DMS 273 treated with DMSO at 0.1 percent for 48 hours (cell line): ENCODE results near the gene RAPSN.

Experiments used
- DNase-seq: peaks from one replicate; lab custom pipeline; 2025; lab: John Stamatoyannopoulos, UW

The RAPSN gene

DNA sequence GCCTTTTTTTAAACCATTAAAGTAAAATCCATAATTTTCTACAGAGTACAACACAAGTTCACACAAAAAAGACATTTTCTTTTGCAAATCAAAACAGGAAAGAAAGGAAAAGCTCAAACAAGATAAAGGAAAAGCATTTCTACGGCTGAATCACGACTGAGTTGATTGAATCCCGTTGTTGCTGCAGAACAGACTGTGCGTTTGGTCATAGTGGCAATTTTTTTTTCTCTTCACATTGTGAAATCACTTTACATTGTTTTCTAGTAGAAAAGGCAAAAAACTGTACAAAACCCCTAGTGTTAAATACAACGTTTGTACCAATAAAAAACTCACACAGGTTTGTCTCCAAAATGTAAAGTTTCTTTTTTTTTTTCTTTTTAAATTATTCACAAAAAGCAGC lies 17.3 kb upstream of the RAPSN start:
- no peak for DNase-seq

DNA sequence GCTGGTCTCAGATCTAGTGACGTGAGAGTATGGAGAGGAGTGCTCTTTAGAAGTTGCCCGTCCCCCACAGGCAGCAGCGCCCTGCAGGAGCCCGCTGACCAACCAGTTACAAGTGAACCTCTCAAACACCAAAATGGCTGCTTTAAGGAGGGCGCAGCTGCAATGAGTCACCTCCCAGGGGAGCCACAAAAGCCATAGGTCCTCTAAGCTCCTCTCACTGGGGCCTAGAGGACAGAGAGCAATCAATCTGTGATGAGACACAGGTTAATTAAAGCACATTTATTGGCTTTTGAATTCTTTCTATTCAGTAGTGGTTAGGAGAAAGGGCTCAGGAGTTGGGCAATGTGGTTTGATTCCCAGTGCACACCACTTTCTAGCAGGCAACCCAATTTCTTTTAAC lies 15.5 kb upstream of the RAPSN start:
- DNase-seq, result no peak

DNA sequence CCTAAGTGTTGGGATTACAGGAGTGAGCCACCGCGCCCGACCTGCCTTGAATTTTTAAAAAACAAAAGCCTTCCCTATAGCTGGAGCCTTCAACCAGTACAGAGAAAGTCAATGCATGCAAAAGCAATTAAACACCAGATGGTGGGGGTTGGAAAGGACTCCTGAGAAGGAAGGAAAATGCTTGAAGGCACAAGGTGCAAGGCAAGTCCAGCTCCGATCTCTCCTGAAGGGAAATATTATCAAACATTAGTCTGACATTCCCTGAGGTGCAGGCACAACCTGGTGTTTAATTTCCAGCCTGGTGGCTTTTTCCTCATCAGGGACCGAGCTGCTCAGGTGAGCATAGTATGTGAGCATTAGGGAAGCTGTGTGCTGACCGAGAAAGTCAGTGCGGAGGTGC lies 12.9 kb upstream of the RAPSN start:
- no peak for DNase-seq

DNA sequence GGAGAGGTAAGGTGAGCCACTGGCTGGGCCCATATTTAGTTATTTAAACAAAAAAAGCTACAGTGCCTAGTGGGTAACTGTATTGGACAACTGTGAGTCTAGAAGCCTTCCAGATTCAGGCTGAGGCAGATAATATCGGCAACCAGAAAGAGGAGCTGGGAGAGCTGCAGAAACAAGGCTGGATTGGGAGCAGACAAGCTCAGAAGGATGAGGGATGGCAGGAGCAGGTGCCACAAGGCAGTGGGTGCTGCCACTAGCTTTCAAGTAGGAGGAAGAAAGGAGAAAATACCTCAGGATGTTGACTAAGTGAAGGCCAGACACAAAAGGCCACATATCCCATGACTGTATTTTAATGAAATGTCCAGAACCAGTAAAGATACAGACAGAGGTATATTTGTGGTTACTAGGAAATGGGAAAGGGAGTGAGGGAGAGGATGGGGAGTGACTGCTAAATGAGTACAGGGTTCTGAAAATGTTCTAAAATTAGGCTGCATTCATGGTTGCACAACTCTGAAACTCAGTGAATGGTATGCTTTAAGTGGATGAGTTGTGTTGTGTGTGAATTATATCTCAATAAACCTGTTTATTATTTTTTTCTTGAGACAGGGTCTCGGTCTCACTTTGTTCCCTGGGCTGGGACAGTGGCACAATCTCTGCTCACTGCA lies 11.8 kb upstream of the RAPSN start:
- no peak for DNase-seq

DNA sequence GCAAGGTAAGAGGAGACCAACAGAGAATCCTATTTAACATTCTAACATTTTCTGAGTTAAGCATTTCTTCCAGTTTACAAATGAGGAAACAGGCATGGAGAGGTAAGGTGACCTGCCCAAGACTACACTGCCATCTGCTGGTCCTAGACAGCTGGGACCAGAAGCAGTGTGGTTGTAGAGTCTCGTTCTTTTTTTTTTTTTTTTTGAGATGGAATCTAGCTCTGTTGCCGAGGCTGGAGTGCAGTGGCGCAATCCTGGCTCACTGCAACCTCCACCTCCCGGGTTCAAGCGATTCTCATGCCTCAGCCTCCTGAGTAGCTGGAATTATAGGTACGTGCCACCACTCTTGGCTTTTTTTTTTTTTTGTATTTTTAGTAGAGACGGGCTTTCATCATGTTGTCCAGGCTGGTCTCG lies 5.3 kb upstream of the RAPSN start:
- DNase-seq, result peak; percentile 43

DNA sequence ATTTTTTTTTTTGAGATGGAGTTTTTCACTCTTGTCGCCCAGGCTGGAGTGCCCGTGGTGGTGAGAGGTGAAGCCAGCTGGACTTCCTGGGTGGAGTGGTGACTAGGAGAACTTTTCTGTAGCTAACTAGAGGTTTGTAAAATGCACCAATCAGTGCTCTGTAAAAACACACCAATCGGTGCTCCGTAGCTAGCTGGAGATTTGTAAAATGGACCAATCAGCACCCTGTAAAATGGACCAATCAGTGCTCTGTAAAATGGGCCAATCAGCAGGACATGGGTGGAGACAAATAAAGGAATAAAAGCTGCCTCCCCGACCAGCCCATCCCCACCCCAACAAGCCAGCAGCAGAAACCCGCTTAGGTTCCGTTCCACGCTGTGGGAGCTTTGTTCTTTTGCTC lies 4.4 kb upstream of the RAPSN start:
- no peak for DNase-seq

DNA sequence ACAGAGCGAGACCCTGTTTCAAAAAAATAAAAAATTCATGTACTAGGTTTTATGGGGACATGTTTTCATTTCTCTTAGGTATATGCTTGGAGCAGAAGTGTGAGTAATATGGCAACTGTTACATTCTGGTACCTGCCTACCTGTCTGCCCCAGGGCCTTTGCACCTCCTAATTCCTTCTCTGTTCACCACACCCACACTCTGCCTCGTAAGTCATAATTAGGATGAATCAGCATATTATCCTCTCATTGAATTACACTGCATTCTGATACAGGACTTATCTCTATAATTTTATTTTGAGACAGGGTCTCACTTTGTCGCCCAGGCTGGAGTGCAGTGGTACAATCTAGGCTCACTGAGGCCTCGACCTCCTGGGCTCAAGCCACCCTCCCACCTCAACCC lies 3.1 kb upstream of the RAPSN start:
- DNase-seq, result no peak

DNA sequence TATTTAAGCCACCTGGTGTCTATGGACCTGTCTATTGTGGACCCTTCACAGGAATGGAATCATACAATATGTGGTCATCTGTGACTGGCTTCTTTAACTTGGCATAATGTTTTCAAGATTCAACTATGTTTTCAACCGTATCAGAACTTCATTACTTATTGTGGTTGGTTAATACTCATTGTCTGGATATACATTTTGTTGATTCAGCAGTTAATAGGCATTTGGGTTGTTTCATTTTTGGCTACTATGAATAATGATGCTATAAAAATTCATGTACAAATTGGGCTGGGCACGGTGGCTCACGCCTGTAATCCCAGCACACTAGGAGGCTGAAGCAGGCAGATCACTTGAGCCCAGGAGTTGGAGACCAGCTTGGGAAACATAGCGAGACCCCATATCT lies 2.5 kb upstream of the RAPSN start:
- no peak for DNase-seq

DNA sequence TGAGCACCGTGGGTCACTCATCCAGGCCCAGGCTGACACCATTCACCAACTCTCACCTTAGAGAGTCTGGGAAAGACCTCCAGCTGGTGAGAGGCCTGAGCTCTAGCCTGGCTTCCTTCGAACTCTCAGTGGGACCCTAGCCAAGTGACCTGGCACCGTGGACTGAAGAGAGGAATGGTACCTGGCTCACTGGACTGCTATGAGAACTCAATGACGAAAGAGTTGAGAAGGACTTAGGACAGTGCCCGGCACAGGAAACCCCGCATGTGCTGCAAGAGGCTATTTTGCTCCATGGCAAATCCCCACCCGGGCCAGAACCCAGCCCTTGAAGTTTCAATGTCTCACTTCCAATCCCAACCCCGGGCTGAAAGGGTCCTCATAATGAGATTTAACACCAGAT lies 605 bp upstream of the RAPSN start:
- no peak for DNase-seq

DNA sequence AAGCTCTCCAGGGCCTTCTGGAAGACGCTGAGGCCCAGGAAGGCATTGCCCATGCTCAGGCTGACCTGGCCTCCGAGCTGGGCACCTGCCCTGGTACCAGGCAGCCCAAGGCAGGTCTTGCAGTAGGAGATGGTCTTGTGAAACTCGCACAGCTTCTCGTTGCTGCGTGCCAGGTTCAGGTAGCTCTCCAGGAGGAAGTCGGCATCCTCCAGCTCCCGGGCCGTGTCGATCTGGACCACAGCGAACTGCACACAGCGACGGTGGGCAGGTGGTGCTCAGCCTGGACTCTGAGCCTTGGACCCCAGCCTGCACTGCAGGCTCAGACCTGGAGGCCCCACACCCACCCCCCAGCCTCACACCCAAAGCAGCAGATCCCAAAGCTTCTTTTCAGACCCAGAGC lies 1.0 kb downstream of the RAPSN start:
- no peak for DNase-seq

DNA sequence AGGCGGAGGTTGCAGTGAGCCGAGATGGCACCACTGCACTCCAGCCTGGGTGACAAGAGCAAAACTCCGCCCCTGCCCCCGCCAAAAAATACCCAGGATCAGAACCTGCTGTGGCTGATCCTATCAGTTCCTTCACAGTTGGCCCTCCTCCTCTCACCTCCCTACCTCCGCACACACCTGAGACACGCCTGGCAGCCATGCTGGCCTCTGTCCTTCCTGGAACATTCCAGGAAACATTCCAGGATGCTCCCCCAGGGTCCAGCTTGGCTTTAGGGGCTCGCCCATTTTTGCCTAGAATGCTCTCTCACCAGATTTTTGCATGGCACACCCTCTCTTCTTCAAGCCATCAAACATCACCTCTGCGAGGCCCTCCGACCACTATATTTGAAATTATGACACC lies 2.1 kb downstream of the RAPSN start:
- DNase-seq, result no peak

DNA sequence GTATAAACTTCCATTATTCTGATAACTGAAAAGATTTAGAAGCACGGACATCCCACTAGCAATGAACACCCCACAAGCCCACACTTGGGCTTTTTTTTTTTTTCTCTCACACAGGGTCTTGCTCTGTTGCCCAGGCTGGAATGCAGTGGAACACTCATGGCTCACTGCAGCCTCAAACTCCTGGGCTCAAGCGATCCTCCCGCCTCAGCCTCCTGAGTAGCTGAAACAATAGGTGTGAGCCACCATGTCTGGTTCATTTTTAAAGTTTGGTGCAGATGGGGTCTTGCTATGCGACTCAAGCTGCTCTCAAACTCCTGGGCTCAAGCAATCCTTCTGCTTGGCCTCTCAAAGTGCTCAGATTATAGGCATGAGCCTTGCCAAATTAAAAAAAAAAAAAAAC lies 3.1 kb downstream of the RAPSN start:
- DNase-seq, result no peak

DNA sequence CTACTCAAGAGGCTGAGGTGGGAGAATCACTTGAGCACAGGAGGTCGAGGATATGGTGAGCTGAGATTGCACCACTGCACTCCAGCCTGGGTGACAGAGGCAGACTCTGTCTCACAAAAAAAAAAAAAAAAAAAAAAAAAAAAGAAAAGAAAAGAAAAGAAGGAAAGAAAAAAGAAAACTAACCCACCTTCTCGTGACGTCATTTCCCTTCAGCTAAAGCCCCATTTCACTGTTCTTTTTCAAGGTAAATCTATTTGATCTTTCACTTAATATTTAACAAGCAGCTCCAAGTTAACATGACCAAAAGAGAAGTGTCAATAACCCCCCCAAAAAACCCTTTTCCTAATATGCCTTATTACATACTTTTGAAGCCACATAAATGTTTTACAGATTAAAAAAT lies 5.1 kb downstream of the RAPSN start:
- no peak for DNase-seq

DNA sequence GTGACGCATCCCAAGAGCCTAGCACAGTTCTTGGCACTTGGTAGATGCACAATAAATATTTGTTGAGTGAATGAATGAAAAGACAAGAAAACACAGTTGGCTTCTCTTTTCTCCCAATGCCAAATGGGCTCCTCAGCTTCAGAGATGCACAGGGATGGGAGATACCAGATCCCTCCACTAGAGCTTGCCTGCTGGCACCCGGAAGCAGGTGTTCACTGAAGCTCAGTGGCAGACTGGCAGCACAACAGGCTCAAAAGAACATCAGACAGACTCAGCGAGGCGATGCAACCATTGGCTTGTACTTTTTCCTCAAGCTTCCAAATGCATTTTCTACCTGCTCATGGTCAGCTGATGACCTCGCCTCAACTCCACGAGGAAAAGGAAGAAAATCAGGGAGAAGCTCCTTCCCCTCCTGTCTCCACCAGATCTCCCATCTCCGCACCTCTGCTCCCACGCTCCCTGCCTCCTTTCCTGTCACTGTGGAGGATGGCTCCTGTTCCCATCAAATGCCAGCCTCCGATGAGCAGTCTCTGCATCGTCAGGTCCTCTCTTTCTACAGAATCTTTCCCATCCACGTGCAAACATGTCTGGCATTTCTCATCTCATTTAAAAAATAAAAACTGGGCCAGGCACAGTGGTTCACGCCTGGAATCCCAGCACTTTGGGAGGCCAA lies 5.8 kb downstream of the RAPSN start:
- no peak for DNase-seq

DNA sequence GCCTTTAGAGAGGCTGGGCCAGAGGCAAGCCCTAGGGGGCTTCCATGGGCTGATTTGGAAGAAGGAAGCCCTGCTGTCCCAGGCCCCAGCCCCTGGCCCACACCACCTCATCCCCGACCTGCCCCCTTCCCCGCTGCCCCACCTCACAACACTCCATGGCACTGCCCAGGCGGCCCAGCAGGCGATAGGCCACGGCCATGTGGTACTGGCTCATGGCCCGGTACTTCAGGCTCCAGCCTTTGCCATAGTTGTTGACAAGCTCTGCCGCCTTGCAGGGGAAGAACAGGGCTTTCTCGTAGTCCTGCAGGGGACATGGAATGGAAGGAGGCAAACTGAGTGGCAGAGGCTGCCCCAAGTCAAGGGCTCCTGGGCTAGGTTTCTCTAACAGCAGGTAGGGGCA lies 6.4 kb downstream of the RAPSN start:
- DNase-seq, result no peak

DNA sequence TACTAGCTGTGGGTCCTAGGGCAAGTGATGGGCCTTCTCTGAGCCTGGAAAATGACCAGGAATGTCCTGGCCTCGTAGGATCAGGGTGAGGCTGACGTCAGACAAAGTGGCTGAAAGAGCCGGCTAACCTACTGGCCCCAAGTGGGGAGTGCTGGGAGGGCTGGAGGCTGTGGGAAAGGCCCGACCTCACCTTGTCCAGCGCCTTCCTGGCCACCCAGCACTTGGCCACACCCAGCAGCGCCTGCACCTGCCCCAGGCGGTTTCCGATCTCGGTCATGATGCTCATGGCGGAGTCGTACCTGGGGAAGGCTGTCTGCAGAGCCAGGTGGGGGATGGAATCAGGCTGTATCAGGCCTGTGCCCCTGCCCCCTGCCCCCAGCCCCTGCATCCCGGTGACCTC lies 7.5 kb downstream of the RAPSN start:
- no peak for DNase-seq

DNA sequence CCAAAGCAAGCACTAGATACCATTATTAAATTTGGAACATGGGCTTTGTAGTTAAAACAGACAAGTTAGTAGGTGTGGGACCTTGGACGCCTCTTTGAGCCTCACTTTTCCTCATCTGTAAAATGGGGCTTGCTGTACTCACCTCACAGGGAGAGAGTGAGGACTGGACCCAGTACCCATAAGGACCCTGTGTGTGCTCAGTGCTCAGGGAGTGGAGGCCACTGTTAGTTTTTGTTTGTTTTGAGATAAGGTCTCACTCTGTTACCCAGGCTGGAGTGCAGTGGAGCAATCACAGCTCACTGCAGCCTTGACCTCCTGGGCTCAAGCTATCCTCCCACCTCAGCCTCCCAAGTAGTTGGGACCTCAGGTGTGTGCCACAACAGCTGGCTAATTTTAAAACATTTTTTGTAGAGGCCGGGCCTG lies 8.9 kb downstream of the RAPSN start:
- DNase-seq, result no peak

DNA sequence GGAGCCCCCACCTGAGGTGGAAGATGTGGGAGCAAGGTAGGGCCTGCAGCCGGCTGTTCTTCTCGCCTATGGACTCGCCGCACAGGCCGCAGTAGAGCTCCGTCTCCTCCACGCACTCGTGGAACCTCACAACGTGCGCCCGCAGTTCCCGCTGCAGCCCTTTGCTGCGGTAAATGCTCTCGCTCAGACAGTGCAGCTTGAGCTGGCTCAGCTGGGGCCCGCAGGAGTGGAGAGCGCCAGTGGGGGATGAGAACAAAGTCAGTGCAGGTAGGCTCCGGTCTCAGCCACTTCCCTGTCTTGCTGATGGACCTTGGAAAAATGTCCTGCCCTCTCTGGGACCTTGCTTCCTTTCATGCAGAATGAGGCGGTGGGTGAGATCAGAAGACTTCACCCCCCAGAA lies 10.2 kb downstream of the RAPSN start:
- no peak for DNase-seq

DNA sequence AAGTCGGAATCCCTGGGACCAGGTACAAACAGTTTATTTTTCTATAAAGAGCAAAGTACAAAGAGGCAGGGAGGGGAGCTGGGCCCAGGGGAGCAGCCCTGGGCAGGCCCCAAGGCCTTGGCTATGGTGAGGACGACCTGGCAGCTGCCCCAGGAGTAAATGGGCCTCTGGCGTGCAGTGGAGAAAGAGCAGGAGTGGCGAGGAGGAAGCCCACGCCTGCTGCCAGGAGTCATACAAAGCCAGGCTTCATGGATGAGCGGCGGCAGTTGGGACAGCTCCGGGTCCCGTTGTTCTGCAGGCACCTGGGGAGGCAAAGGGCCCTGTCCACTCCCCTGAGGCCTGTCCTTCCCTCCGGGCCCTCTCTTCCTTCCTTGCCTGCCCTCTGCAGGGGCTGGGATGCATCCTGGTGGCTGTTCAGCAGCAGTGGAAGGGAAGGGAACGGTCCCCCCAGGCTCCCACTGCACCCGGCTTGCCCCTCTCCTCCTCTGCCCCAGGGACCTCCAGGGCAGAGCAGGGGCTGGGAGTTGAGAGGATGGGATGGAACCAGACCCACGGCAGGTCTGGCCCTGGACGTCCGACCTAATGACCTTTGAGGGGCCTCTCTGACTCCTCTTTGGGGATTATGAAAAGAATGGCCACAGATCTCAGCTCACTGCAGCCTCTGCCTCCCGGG lies 11.1 kb downstream of the RAPSN start:
- DNase-seq, result no peak

DNA sequence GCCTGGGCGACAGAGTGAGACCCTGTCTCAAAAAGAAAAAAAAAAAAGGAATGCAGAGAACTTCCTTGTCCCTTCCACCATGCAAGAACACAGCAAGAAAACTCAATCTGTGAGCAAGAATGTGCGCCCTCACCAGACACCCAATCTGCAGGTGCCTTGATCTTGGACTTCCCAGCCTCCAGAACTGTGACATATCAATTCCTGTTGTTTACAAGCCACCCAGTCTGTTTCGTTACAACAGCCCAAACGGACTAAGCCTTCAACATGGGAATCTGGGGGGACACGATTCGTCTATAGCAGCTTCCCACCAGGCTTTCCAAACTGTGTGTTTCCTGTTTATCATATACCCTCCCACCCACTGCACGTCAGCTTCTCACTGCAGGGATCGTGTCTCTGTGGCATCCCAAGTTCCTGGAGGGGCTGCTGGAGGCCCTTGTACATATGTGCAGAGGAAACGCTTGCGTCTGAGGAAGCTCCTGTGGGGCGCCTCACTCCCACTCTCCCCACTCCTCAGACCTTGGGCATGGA lies 11.7 kb downstream of the RAPSN start:
- DNase-seq, result no peak

DNA sequence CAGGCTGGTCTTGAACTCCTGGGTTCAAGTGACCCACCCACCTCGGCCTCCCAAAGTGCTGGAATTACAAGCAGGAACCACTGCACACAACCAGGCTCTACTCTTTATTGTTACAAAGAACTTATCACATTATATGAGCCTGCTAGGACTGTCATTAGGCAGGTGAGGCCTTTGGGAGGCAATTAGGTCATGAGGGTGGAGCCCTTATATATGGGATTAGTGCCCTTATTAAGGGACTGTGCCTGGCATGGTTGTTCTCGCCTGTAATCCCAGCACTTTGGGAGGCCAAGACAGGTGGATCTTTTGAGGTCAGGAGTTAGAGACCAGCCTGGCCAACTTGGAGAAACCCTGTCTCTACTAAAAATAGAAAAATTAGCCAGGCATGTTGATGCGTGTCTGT lies 12.2 kb downstream of the RAPSN start:
- no peak for DNase-seq

DNA sequence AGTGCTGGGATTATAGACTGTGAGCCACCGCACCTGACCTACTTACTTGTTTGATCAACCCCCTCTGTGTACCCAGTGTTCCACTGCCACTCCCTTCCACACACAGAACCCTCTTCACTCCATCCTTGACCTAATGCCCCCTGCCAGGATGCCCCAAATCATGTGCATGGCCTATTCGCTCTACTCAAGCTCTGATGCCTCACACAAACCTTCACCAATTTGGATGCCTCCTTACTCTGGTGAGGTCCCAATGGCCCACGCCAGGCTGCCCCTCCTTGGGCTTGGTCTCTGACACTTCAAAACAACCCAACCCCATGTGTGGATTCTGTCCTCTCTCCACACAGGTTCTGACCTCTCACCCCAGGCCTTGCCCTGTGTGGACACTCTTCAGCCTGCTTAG lies 13.2 kb downstream of the RAPSN start:
- no peak for DNase-seq

DNA sequence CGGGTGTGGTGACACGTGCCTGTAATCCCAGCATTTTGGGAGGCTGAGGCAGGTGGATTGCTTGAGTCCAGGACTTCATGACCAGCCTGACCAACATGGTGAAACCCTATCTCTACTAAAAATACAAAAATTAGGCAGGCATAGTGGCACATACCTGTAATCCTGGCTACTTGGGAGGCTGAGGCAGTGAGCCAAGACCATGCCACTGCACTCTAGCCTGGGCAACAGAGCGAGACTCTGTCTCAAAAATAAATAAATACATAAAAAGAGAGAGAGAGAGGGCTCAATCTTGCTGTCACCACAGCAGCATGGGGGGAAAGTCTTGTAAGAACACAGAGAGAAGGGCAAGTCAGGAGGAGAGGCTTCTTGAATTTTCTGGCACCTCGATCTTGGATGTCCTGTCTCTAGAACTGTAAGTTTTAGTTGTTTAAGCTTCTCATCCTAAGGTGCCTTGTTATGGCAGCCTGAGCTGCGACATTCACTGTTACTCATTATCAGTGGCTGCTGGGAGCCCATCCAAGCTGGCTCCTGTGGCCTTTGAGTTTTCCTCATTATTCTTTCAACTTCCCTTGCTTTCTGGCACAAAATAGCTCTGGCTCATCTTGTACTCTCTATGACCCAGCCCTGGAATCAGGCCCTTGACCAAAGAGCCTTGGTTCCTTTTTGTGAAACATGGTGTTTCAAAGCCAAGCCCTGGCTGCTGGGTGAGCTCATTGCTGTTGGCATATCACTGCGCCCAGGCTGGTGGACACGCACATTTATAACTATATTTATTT lies 14.7 kb downstream of the RAPSN start:
- no peak for DNase-seq
